Neuronal stem cell (in vitro differentiated cells): ENCODE results near the gene MALL.
"Not testable (repeated sequence)": the region's sequence is repeated elsewhere in the genome, so short reads cannot be mapped to it uniquely, and the experiment has no call there.

Source experiments
- DNase-seq: peaks from one replicate; pipeline ENCODE4 v3.0.0-alpha.2; 2013; ENCODE audit warnings: low spot score
- H2AFZ ChIP-seq: one replicate; pipeline ENCODE4 v1.6.1; 2013; ENCODE audit warnings: mild to moderate bottlenecking, low read length, inconsistent platforms
- H2AK5ac ChIP-seq: 2 replicates; pipeline ENCODE4 v1.6.1; 2013; ENCODE audit warnings: low read depth, mild to moderate bottlenecking, inconsistent platforms, low read length, moderate library complexity, mixed read lengths
- H2BK120ac ChIP-seq: 2 replicates; pipeline ENCODE4 v1.6.1; 2013; ENCODE audit warnings: low read depth, mild to moderate bottlenecking, inconsistent platforms, low read length, moderate library complexity, mixed read lengths
- H2BK12ac ChIP-seq: one replicate; pipeline ENCODE4 v1.6.1; 2013; ENCODE audit warnings: low read length, inconsistent platforms
- H2BK15ac ChIP-seq: 2 replicates; pipeline ENCODE4 v1.6.1; 2013; ENCODE audit warnings: mild to moderate bottlenecking, low read length, inconsistent platforms, mixed read lengths
- H2BK5ac ChIP-seq: one replicate; pipeline ENCODE4 v1.6.1; 2013; ENCODE audit warnings: inconsistent platforms, mild to moderate bottlenecking, low read length, moderate library complexity
- H3K14ac ChIP-seq: one replicate; pipeline ENCODE4 v1.6.1; 2013; ENCODE audit warnings: low read length, inconsistent platforms
- H3K18ac ChIP-seq: 2 replicates; pipeline ENCODE4 v1.6.1; 2013; ENCODE audit warnings: low read length, inconsistent platforms
- H3K23ac ChIP-seq: 2 replicates; pipeline ENCODE4 v1.6.1; 2013; ENCODE audit warnings: low read depth, mild to moderate bottlenecking, mixed read lengths, low read length, inconsistent platforms; ENCODE audit not compliant: poor library complexity
- H3K27ac ChIP-seq: replicated peaks from 3 replicates; pipeline ENCODE4 v1.5.1; 2013; ENCODE audit warnings: low read length, inconsistent platforms
- H3K27me3 ChIP-seq, 3 experiments: 2 replicates each; pipeline ENCODE4 v1.6.1; 2013; ENCODE audit warnings: low read length in 3 of 3, mild to moderate bottlenecking in 2 of 3, inconsistent platforms in 1 of 3, low read depth in 1 of 3, mixed read lengths in 1 of 3, moderate library complexity in 1 of 3; ENCODE audit not compliant: control insufficient read depth in 3 of 3, insufficient read depth in 3 of 3
- H3K36me3 ChIP-seq, 2 donors: replicated peaks in 1 of 2; 2 replicates each; pipeline ENCODE4 v1.6.1; 2013; ENCODE audit warnings: low read length in 2 of 2; ENCODE audit not compliant: control insufficient read depth in 2 of 2, insufficient read depth in 2 of 2
- H3K4ac ChIP-seq: 2 replicates; pipeline ENCODE4 v1.6.1; 2013; ENCODE audit warnings: inconsistent platforms, mild to moderate bottlenecking, low read length, moderate library complexity
- H3K4me1 ChIP-seq, 2 donors: 1 replicate in 1 of 2; 2 replicates in 1 of 2; pipeline ENCODE4 v1.6.1; 2013; ENCODE audit warnings: low read length in 2 of 2, low read depth in 1 of 2; ENCODE audit not compliant: control insufficient read depth in 2 of 2, insufficient read depth in 1 of 2
- H3K4me2 ChIP-seq: one replicate; pipeline ENCODE4 v1.6.1; 2013; ENCODE audit warnings: mild to moderate bottlenecking, low read length, inconsistent platforms; ENCODE audit not compliant: insufficient read depth, poor library complexity, severe bottlenecking
- H3K4me3 ChIP-seq, 2 donors: 2 replicates each; pipeline ENCODE4 v1.5.1; 2013; ENCODE audit warnings: low read length in 2 of 2, mild to moderate bottlenecking in 2 of 2, inconsistent platforms in 1 of 2, moderate library complexity in 1 of 2
- H3K79me1 ChIP-seq: one replicate; pipeline ENCODE4 v1.6.1; 2013; ENCODE audit warnings: low read depth, mild to moderate bottlenecking, inconsistent platforms, low read length, moderate library complexity
- H3K9ac ChIP-seq: one replicate; pipeline ENCODE4 v1.6.1; 2013; ENCODE audit warnings: mild to moderate bottlenecking, low read depth, low read length, inconsistent platforms; ENCODE audit not compliant: poor library complexity
- H3K9me3 ChIP-seq, 2 donors: replicated peaks in 1 of 2; 2 replicates each; pipeline versions ENCODE3 to v1.6.1; 2013; ENCODE audit warnings: low read length in 2 of 2, mild to moderate bottlenecking in 2 of 2, inconsistent platforms in 1 of 2, low read depth in 1 of 2, mixed read lengths in 1 of 2, moderate library complexity in 1 of 2; ENCODE audit not compliant: control insufficient read depth in 2 of 2, insufficient read depth in 1 of 2
- H4K8ac ChIP-seq: one replicate; pipeline ENCODE4 v1.6.1; 2013; ENCODE audit warnings: low read depth, mild to moderate bottlenecking, inconsistent platforms, low read length, moderate library complexity
- H4K91ac ChIP-seq: one replicate; pipeline ENCODE4 v1.6.1; 2013; ENCODE audit warnings: low read length, low read depth, mild to moderate bottlenecking, inconsistent platforms; ENCODE audit not compliant: poor library complexity
- WGBS, 2 donors: extraction: QIAGEN DNeasy Blood & Tissue Kit; methylation state at CpG; one replicate each; pipeline ENCODE4 v1.1.7; 2013; ENCODE audit warnings: missing lambda C conversion rate in 2 of 2, mixed read lengths in 1 of 2; ENCODE audit not compliant: insufficient read length in 2 of 2, insufficient replicate concordance in 1 of 2; ENCODE audit errors: extremely low coverage in 2 of 2; 5-methylcytosine and 5-hydroxymethylcytosine counted together

Gene MALL

GRCh38 chr2:110060550-110060949 is 55.1 kb downstream of the MALL start:
- H4K8ac ChIP-seq, H3K9ac ChIP-seq, H4K91ac ChIP-seq, H3K4me1 ChIP-seq, H3K27ac ChIP-seq, H3K9me3 ChIP-seq, H2AK5ac ChIP-seq, H2BK15ac ChIP-seq, H2BK12ac ChIP-seq, H3K4me2 ChIP-seq, H3K14ac ChIP-seq, H3K36me3 ChIP-seq, H3K23ac ChIP-seq, H2BK120ac ChIP-seq, H3K4ac ChIP-seq, H3K27me3 ChIP-seq, DNase-seq, H3K79me1 ChIP-seq, H3K18ac ChIP-seq, H2AFZ ChIP-seq, H3K4me3 ChIP-seq, H2BK5ac ChIP-seq: not testable (repeated sequence)
- WGBS, 2 donors: no CpG with 5 or more reads among the region's 2 CpGs

- H3K4me2 ChIP-seq, H2BK15ac ChIP-seq, H4K91ac ChIP-seq, H3K79me1 ChIP-seq, H3K4me1 ChIP-seq, H3K9ac ChIP-seq, H3K18ac ChIP-seq, H2BK12ac ChIP-seq, H2AFZ ChIP-seq, H3K36me3 ChIP-seq, H3K23ac ChIP-seq, H3K27ac ChIP-seq, H2AK5ac ChIP-seq, H3K14ac ChIP-seq, H3K4me3 ChIP-seq, H3K4ac ChIP-seq, H2BK120ac ChIP-seq, H4K8ac ChIP-seq, H2BK5ac ChIP-seq, H3K27me3 ChIP-seq, DNase-seq, H3K9me3 ChIP-seq: not testable (repeated sequence)
- no CpG with 5 or more reads among the region's 1 CpG for WGBS, 2 donors
Observed at GRCh38 chr2:110059694-110060358, 55.8 kb downstream of the MALL start.

GRCh38 chr2:110059009-110059693 is 56.5 kb downstream of the MALL start:
- not testable (repeated sequence) for H4K8ac ChIP-seq, H3K9ac ChIP-seq, H2BK5ac ChIP-seq, H3K23ac ChIP-seq, H2BK15ac ChIP-seq, H2AK5ac ChIP-seq, H3K4me3 ChIP-seq, H4K91ac ChIP-seq, H2BK12ac ChIP-seq, H3K9me3 ChIP-seq, H3K4ac ChIP-seq, H3K79me1 ChIP-seq, H3K27me3 ChIP-seq, H3K36me3 ChIP-seq, H2AFZ ChIP-seq, H3K27ac ChIP-seq, H3K14ac ChIP-seq, H3K4me2 ChIP-seq, H3K18ac ChIP-seq, H2BK120ac ChIP-seq, H3K4me1 ChIP-seq, DNase-seq
- whole genome bisulfite sequencing, 2 donors: no CpG with 5 or more reads among the region's 11 CpGs

- H3K4me1 ChIP-seq, H2BK12ac ChIP-seq, H3K79me1 ChIP-seq, H3K4me2 ChIP-seq, H3K9me3 ChIP-seq, H3K27me3 ChIP-seq, H3K23ac ChIP-seq, H2AFZ ChIP-seq, H3K36me3 ChIP-seq, H3K14ac ChIP-seq, H2BK5ac ChIP-seq, H4K91ac ChIP-seq, H2BK120ac ChIP-seq, H2AK5ac ChIP-seq, H3K4ac ChIP-seq, H3K27ac ChIP-seq, H4K8ac ChIP-seq, H3K18ac ChIP-seq, H3K9ac ChIP-seq, H3K4me3 ChIP-seq, DNase-seq, H2BK15ac ChIP-seq: not testable (repeated sequence)
Observed at GRCh38 chr2:110058034-110058433, 57.6 kb downstream of the MALL start.
